Trophoblast cell (in vitro differentiated cells and primary cell): Measurements from ENCODE around the gene NRP2.

ENCODE experiments used
- DNase-seq, 2 donors: peaks; one replicate each; pipeline ENCODE4 v3.0.0-alpha.2; 2016
- H2AFZ ChIP-seq: 2 replicates; pipeline ENCODE4 v1.6.1; 2013; ENCODE audit warnings: low read length, moderate library complexity, mild to moderate bottlenecking; ENCODE audit not compliant: insufficient read depth, poor library complexity
- H2AK5ac ChIP-seq: 2 replicates; pipeline ENCODE4 v1.6.1; 2013; ENCODE audit warnings: mild to moderate bottlenecking, low read length
- H2BK120ac ChIP-seq: 2 replicates; pipeline ENCODE4 v1.6.1; 2013; ENCODE audit warnings: low read length, mild to moderate bottlenecking, moderate library complexity; ENCODE audit not compliant: insufficient read depth, poor library complexity
- H2BK12ac ChIP-seq: 2 replicates; pipeline ENCODE4 v1.6.1; 2013; ENCODE audit warnings: mild to moderate bottlenecking, low read length, moderate library complexity
- H2BK5ac ChIP-seq: 2 replicates; pipeline ENCODE4 v1.6.1; 2013; ENCODE audit warnings: low read length, low read depth, moderate library complexity, mild to moderate bottlenecking; ENCODE audit not compliant: poor library complexity
- H3K14ac ChIP-seq: 2 replicates; pipeline ENCODE4 v1.6.1; 2013; ENCODE audit warnings: mild to moderate bottlenecking, low read length
- H3K18ac ChIP-seq: 2 replicates; pipeline ENCODE4 v1.6.1; 2013; ENCODE audit warnings: mild to moderate bottlenecking, low read length
- H3K23ac ChIP-seq: 2 replicates; pipeline ENCODE4 v1.6.1; 2013; ENCODE audit warnings: low read length
- H3K27ac ChIP-seq: 2 replicates; pipeline ENCODE4 v1.5.1; 2013; ENCODE audit warnings: low read depth, mild to moderate bottlenecking, inconsistent platforms, low read length, moderate library complexity
- H3K27me3 ChIP-seq: 2 replicates; pipeline ENCODE4 v1.6.1; 2013; ENCODE audit warnings: inconsistent platforms, mild to moderate bottlenecking, low read length, moderate library complexity; ENCODE audit not compliant: insufficient read depth
- H3K36me3 ChIP-seq, 2 experiments: 1 replicate in 1 of 2; 2 replicates in 1 of 2; pipeline ENCODE4 v1.6.1; 2013; ENCODE audit warnings: low read length in 2 of 2, mild to moderate bottlenecking in 2 of 2, moderate library complexity in 1 of 2; ENCODE audit not compliant: insufficient read depth in 2 of 2, control insufficient read depth in 1 of 2
- H3K4ac ChIP-seq: 2 replicates; pipeline ENCODE4 v1.6.1; 2013; ENCODE audit warnings: low read depth, mild to moderate bottlenecking, low read length, moderate library complexity
- H3K4me1 ChIP-seq, 2 experiments: 1 replicate in 1 of 2; 2 replicates in 1 of 2; pipeline ENCODE4 v1.6.1; 2013; ENCODE audit warnings: low read length in 2 of 2, mild to moderate bottlenecking in 2 of 2, moderate library complexity in 1 of 2; ENCODE audit not compliant: insufficient read depth in 2 of 2, control insufficient read depth in 1 of 2
- H3K4me2 ChIP-seq: 2 replicates; pipeline ENCODE4 v1.6.1; 2013; ENCODE audit warnings: inconsistent platforms, mild to moderate bottlenecking, low read length, moderate library complexity
- H3K4me3 ChIP-seq: 2 replicates; pipeline ENCODE4 v1.5.1; 2013; ENCODE audit warnings: mild to moderate bottlenecking, low read depth, low read length, inconsistent platforms
- H3K79me1 ChIP-seq: one replicate; pipeline ENCODE4 v1.6.1; 2013; ENCODE audit warnings: low read length
- H3K79me2 ChIP-seq: 2 replicates; pipeline ENCODE4 v1.6.1; 2013; ENCODE audit warnings: low read length, mild to moderate bottlenecking; ENCODE audit not compliant: control insufficient read depth, insufficient read depth, poor library complexity
- H3K9ac ChIP-seq: 2 replicates; pipeline ENCODE4 v1.6.1; 2013; ENCODE audit warnings: mild to moderate bottlenecking, low read length
- H3K9me3 ChIP-seq: 2 replicates; pipeline ENCODE4 v1.6.1; 2013; ENCODE audit warnings: low read depth, mild to moderate bottlenecking, control low read depth, inconsistent platforms, low read length; ENCODE audit not compliant: insufficient read depth
- H4K12ac ChIP-seq: 2 replicates; pipeline ENCODE4 v1.6.1; 2013; ENCODE audit warnings: low read depth, mild to moderate bottlenecking, low read length, moderate library complexity
- H4K8ac ChIP-seq: 2 replicates; pipeline ENCODE4 v1.6.1; 2013; ENCODE audit warnings: low read depth, mild to moderate bottlenecking, low read length, moderate library complexity
- H4K91ac ChIP-seq: one replicate; pipeline ENCODE4 v1.6.1; 2013; ENCODE audit warnings: low read depth, mild to moderate bottlenecking, low read length, moderate library complexity
- WGBS: extraction: QIAGEN DNeasy Blood & Tissue Kit; methylation state at CpG from one replicate; pipeline ENCODE4 v1.1.7; 2013; ENCODE audit warnings: missing lambda C conversion rate; ENCODE audit not compliant: insufficient read length, insufficient coverage; ENCODE audit errors: extremely low coverage; 5-methylcytosine and 5-hydroxymethylcytosine counted together

NRP2 gene

DNA sequence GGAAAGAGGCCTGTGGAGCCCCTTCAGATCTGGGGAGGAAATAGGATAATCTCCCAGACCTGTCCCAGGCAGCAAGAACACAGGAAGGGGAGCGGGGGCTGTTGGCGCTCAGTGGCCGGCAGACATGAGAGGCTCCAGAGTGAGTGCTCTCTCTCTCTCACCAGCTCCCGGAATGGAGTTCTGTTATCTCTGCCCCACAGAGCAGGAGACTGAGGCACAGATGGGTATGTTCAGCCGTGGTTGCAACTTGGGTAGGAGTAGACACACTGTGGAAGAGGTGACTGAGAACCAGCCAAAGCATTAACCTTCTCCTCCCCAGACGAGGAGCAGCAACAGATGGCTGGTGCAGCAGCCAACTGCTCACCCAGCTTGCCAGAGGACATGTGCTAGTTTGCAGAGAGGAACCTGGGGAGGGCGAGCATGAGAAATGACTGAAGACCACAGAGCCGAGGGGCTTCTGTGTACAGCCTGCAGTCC lies 82.0 kb downstream of the NRP2 start:
- H4K91ac ChIP-seq, result peak overlapping the region; percentile 11
- no peak overlapping the region for H3K4ac ChIP-seq
- WGBS, result no CpG with 5 or more reads among the region's 8 CpGs
- no peak overlapping the region for H3K18ac ChIP-seq
- H3K4me3 ChIP-seq, result no peak overlapping the region
- no peak overlapping the region for H3K9ac ChIP-seq
- DNase-seq, result no peak
- H4K8ac ChIP-seq, result no peak overlapping the region
- no peak overlapping the region for H4K12ac ChIP-seq
- H3K4me1 ChIP-seq, result peaks cover 10 to 20% of the 10 kb centered on the region in 2 experiments
- H3K23ac ChIP-seq, result no peak overlapping the region
- no peaks in the 10 kb centered on the region for H3K27me3 ChIP-seq
- H3K79me2 ChIP-seq, result no peaks in the 10 kb centered on the region
- no peak overlapping the region for H2BK5ac ChIP-seq
- peak overlapping the region; percentile 1 for H3K4me2 ChIP-seq
- H2AK5ac ChIP-seq, result no peak overlapping the region
- H3K9me3 ChIP-seq, result no peaks in the 10 kb centered on the region
- peak overlapping the region; percentile 33 for H3K14ac ChIP-seq
- H2BK120ac ChIP-seq, result peak overlapping the region; percentile 16
- H3K27ac ChIP-seq, result no peak overlapping the region
- H2BK12ac ChIP-seq, result no peak overlapping the region
- peaks cover 3% of the 10 kb centered on the region for H3K79me1 ChIP-seq
- H3K36me3 ChIP-seq, result peaks cover 5 to 19% of the 10 kb centered on the region in 2 experiments
- no peak overlapping the region for H2AFZ ChIP-seq

GRCh38 chr2:205765151-205765550 lies 82.8 kb downstream of the NRP2 start:
- Histone ChIP-seq H4K8ac (no peak overlapping the region), H2BK12ac (no peak overlapping the region), H3K18ac (no peak overlapping the region), H3K4me1 (peaks cover 10 to 19% of the 10 kb centered on the region in 2 experiments), H3K4ac (no peak overlapping the region), H3K14ac (no peak overlapping the region), H3K27me3 (no peaks in the 10 kb centered on the region), H4K12ac (no peak overlapping the region), H3K79me1 (peaks cover 3% of the 10 kb centered on the region), H3K36me3 (peaks cover 5 to 21% of the 10 kb centered on the region in 2 experiments), H2AFZ (no peak overlapping the region), H2AK5ac (no peak overlapping the region), H3K27ac (no peak overlapping the region), H3K9ac (no peak overlapping the region), H2BK5ac (no peak overlapping the region), H2BK120ac (no peak overlapping the region), H3K23ac (no peak overlapping the region), H3K4me3 (no peak overlapping the region), H3K79me2 (no peaks in the 10 kb centered on the region), H3K9me3 (no peaks in the 10 kb centered on the region), H4K91ac (no peak overlapping the region), H3K4me2 (no peak overlapping the region)
- DNase-seq, result no peak
- no CpG with 5 or more reads among the region's 8 CpGs for WGBS

DNA sequence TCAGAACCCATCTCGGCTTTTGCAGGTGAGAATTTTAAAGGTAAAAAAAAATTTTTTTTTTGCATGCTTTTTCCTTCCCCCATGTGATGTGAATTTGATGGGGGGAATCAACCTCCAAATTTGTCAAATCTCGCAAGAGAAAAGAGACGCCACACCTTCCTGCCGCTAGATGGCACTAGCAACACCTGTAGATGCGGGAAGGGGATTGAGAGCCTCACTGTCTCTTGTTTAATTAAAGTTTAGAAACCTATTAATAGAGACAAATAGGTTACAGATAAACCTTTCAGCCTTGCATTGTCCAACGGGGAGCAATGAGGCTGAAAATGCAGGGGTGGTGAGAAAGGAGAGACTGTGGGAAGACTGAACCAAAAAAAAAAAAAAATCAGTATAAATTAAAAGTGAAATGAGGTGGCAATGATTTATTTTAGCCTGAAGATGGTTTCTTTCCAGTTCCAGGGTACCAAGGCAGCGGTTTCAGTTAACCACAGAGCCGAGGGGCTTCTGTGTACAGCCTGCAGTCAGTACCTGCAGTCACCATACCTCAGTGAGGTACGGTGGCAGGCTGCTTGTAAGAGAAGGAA lies 84.6 kb downstream of the NRP2 start:
- H3K36me3 ChIP-seq, result peaks cover 5 to 21% of the 10 kb centered on the region in 2 experiments
- WGBS, result no CpG with 5 or more reads among the region's 9 CpGs
- no peak overlapping the region for H3K4me3 ChIP-seq
- no peak overlapping the region for H4K91ac ChIP-seq
- peak; percentile 54 to 78 for DNase-seq
- no peak overlapping the region for H3K18ac ChIP-seq
- H3K23ac ChIP-seq, result no peak overlapping the region
- no peak overlapping the region for H3K4me2 ChIP-seq
- H3K27me3 ChIP-seq, result no peaks in the 10 kb centered on the region
- H2AK5ac ChIP-seq, result no peak overlapping the region
- no peak overlapping the region for H4K8ac ChIP-seq
- H3K27ac ChIP-seq, result no peak overlapping the region
- H2BK120ac ChIP-seq, result no peak overlapping the region
- H2BK5ac ChIP-seq, result no peak overlapping the region
- H3K4me1 ChIP-seq, result peaks cover 6 to 19% of the 10 kb centered on the region in 2 experiments
- no peak overlapping the region for H3K4ac ChIP-seq
- peaks cover 3% of the 10 kb centered on the region for H3K79me1 ChIP-seq
- H4K12ac ChIP-seq, result no peak overlapping the region
- H3K9ac ChIP-seq, result no peak overlapping the region
- H2AFZ ChIP-seq, result no peak overlapping the region
- no peaks in the 10 kb centered on the region for H3K9me3 ChIP-seq
- no peaks in the 10 kb centered on the region for H3K79me2 ChIP-seq
- H2BK12ac ChIP-seq, result no peak overlapping the region
- no peak overlapping the region for H3K14ac ChIP-seq

DNA sequence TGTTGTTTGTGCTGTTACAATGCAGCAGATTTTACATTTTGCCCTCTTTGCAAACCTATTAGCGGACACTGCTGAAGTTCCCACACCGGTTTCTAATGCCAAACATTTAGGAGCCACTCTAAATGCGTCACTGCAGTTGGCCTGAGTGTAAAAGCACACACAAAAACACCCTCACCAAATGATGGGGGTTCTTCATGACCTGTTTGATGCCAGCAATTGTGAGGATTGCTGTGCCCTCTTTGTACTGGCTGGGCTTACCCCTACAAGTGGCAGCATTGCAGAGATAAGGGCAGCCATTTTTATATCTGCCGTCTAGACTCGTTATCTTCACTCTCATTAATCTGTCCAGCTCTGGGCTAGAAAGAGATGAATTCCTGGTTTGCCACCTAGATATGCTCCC lies 85.3 kb downstream of the NRP2 start:
- Histone ChIP-seq H3K9ac (no peak overlapping the region), H2BK5ac (no peak overlapping the region), H3K36me3 (peaks cover 5 to 18% of the 10 kb centered on the region in 2 experiments), H2BK120ac (no peak overlapping the region), H3K4me2 (no peak overlapping the region), H3K27ac (no peak overlapping the region), H3K79me1 (peaks cover 3% of the 10 kb centered on the region), H4K91ac (no peak overlapping the region), H4K8ac (no peak overlapping the region), H3K4ac (no peak overlapping the region), H3K79me2 (no peaks in the 10 kb centered on the region), H3K9me3 (no peaks in the 10 kb centered on the region), H2BK12ac (no peak overlapping the region), H3K18ac (no peak overlapping the region), H2AK5ac (no peak overlapping the region), H2AFZ (no peak overlapping the region), H4K12ac (no peak overlapping the region), H3K4me3 (no peak overlapping the region), H3K23ac (no peak overlapping the region), H3K4me1 (peaks cover 6 to 19% of the 10 kb centered on the region in 2 experiments), H3K14ac (no peak overlapping the region), H3K27me3 (no peaks in the 10 kb centered on the region)
- no CpG with 5 or more reads among the region's 5 CpGs for WGBS
- DNase-seq, result no peak
